ENCODE results near the gene DLG1.
"Not testable (repeated sequence)": the region's sequence is repeated elsewhere in the genome, so short reads cannot be mapped to it uniquely, and the experiment has no call there.

DNA sequence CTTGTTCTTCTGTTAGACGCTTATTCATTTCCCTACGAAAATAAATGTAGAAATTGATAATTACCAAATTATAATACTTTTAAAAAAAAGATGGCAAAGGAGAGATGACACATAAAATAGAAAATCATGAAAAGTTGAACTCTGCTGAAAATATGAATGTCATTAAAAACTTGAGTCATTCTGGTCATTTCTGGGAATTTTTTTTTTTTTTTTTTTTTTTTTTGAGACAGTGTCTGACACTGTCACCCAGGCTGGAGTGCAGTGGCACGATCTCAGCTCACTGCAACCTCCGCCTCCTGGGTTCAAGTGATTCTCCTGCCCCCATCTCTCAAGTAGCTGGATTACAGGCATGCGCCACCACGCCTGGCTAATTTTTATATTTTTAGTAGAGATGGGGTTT lies 246.8 kb downstream of the DLG1 start:
- TF ChIP-seq CTCF, POLR2A (IDR thresholded peaks at IDR 0.05): not testable (repeated sequence)

All from stomach (tissue), 4 donors.